Hematopoietic multipotent progenitor cell (in vitro differentiated cells): ENCODE results near the gene TEX51. TPM values are rescaled to one million over a fixed set of nuclear protein-coding genes. Genes with fewer than 3 reads are reported as not detected.

ENCODE experiments used
- DNase-seq, 3 donors: peaks; one replicate each; pipeline ENCODE4 v3.0.0-alpha.2; 2011 to 2015; ENCODE audit warnings: low read depth in 2 of 3, low spot score in 2 of 3
- total RNA-seq: library from RNA; depleted of rRNA; stranded (reverse); fragments of >200 nt; gene quantifications from one replicate; pipeline ENCODE4 v1.2.3, GENCODE V29; 2012

Gene TEX51
- total RNA-seq, 1 donor, result not detected

GRCh38 chr2:126890551-126891450 lies 7.9 kb upstream of the TEX51 start:
- DNase-seq, result no peak

GRCh38 chr2:126891681-126892500 lies 6.8 kb upstream of the TEX51 start:
- no peak for DNase-seq

GRCh38 chr2:126893153-126893552 lies 5.5 kb upstream of the TEX51 start:
- no peak for DNase-seq

- no peak for DNase-seq
These were observed 5.1 kb upstream of the TEX51 start for GRCh38 chr2:126893606-126894005.

- no peak for DNase-seq
These were observed 4.6 kb upstream of the TEX51 start for GRCh38 chr2:126894082-126894481.

GRCh38 chr2:126894585-126895182 lies 4.0 kb upstream of the TEX51 start:
- DNase-seq, result no peak

GRCh38 chr2:126895336-126895735 lies 3.4 kb upstream of the TEX51 start:
- DNase-seq, result no peak

- DNase-seq, result no peak
These were observed 2.2 kb upstream of the TEX51 start for GRCh38 chr2:126896471-126896870.

- DNase-seq, result no peak
These were observed 1.0 kb downstream of the TEX51 start for GRCh38 chr2:126899616-126900185.

- DNase-seq, result no peak
These were observed 2.1 kb downstream of the TEX51 start for GRCh38 chr2:126900646-126901319.

- DNase-seq, result no peak
These were observed 2.8 kb downstream of the TEX51 start for GRCh38 chr2:126901459-126901858.

- DNase-seq, result no peak
These were observed 3.6 kb downstream of the TEX51 start for GRCh38 chr2:126902152-126902835.

- DNase-seq, result no peak
These were observed 4.2 kb downstream of the TEX51 start for GRCh38 chr2:126902859-126903258.

- DNase-seq, result no peak
These were observed 7.3 kb downstream of the TEX51 start for GRCh38 chr2:126905991-126906390.

GRCh38 chr2:126906781-126907180 lies 8.1 kb downstream of the TEX51 start:
- no peak for DNase-seq

GRCh38 chr2:126907671-126908070 lies 9.0 kb downstream of the TEX51 start:
- DNase-seq, result no peak

- no peak for DNase-seq
These were observed 10.1 kb downstream of the TEX51 start for GRCh38 chr2:126908721-126909177.

GRCh38 chr2:126909366-126909765 lies 10.7 kb downstream of the TEX51 start:
- DNase-seq, result no peak

- no peak for DNase-seq
These were observed 11.1 kb downstream of the TEX51 start for GRCh38 chr2:126909781-126910180.

GRCh38 chr2:126910637-126911036 lies 11.9 kb downstream of the TEX51 start:
- no peak for DNase-seq
